HL-60 (cell line): Measurements from ENCODE around the gene PDCL3.

ENCODE experiments used
- DNase-seq, 2 experiments: peaks; one replicate each; pipeline ENCODE4 v3.0.0-alpha.2; 2010 to 2020; ENCODE audit warnings: low read depth in 1 of 2, low spot score in 1 of 2
- H3K27ac ChIP-seq: fragments of 250-450 bp; sonication (Bioruptor Pico); replicated peaks from 2 replicates; pipeline ENCODE4 v1.5.1; 2020; ENCODE audit warnings: mild to moderate bottlenecking, moderate library complexity
- H3K27me3 ChIP-seq: fragments of 250-450 bp; sonication (Bioruptor Pico); 2 replicates; pipeline ENCODE4 v1.5.1; 2021; ENCODE audit warnings: mild to moderate bottlenecking, moderate library complexity; ENCODE audit not compliant: insufficient read depth, poor library complexity, severe bottlenecking
- H3K4me3 ChIP-seq: replicated peaks from 2 replicates; pipeline ENCODE4 v1.5.1; 2011; ENCODE audit warnings: mild to moderate bottlenecking, control low read depth, low read length; ENCODE audit not compliant: insufficient read depth
- CTCF ChIP-seq: IDR thresholded peaks from one replicate; pipeline ENCODE4 v1.5.1; 2011; ENCODE audit warnings: low read length, control low read depth, inconsistent platforms; ENCODE audit not compliant: insufficient read depth
- GABPA ChIP-seq: IDR thresholded peaks from 2 replicates; pipeline ENCODE4 v1.6.1; 2012; ENCODE audit warnings: low read depth
- POLR2AphosphoS5 ChIP-seq: IDR thresholded peaks from 2 replicates; pipeline ENCODE4 v1.6.1; 2012; ENCODE audit warnings: low read depth
- REST ChIP-seq: IDR thresholded peaks from 2 replicates; pipeline ENCODE4 v1.6.1; 2012; ENCODE audit warnings: low read depth; ENCODE audit not compliant: insufficient replicate concordance
- SPI1 ChIP-seq: IDR thresholded peaks from 2 replicates; pipeline ENCODE4 v1.6.1; 2012; ENCODE audit warnings: low read depth, mild to moderate bottlenecking, borderline replicate concordance

PDCL3 gene

GRCh38 chr2:100529900-100530299, 32.9 kb upstream of the PDCL3 start:
- H3K4me3 ChIP-seq: no peak overlapping the region
- no peak for TF ChIP-seq SPI1
- TF ChIP-seq POLR2AphosphoS5: no peak
- TF ChIP-seq CTCF: no peak
- TF ChIP-seq REST: no peak
- no peak for TF ChIP-seq GABPA
- no peaks in the 10 kb centered on the region for H3K27me3 ChIP-seq
- H3K27ac ChIP-seq: no peak overlapping the region
- DNase-seq: no peak

- no peak for TF ChIP-seq GABPA
- TF ChIP-seq SPI1: no peak
- no peak for TF ChIP-seq POLR2AphosphoS5
- no peak for TF ChIP-seq REST
- no peak for TF ChIP-seq CTCF
- no peak for DNase-seq
- Histone ChIP-seq H3K27me3 (no peaks in the 10 kb centered on the region), H3K27ac (no peak overlapping the region), H3K4me3 (no peak overlapping the region)
These were observed 26.9 kb upstream of the PDCL3 start for GRCh38 chr2:100535855-100536254.

GRCh38 chr2:100537918-100538317, 24.9 kb upstream of the PDCL3 start:
- TF ChIP-seq POLR2AphosphoS5: no peak
- TF ChIP-seq SPI1: no peak
- no peak for TF ChIP-seq GABPA
- no peak for TF ChIP-seq CTCF
- TF ChIP-seq REST: no peak
- H3K4me3 ChIP-seq: no peak overlapping the region
- no peaks in the 10 kb centered on the region for H3K27me3 ChIP-seq
- no peak for DNase-seq
- H3K27ac ChIP-seq: no peak overlapping the region
